GM18951 (cell line): ENCODE data around the gene CDC14B.

Experiments used
- POLR2A ChIP-seq: IDR thresholded peaks from 4 replicates; pipeline ENCODE4 v1.6.1; 2011; ENCODE audit warnings: mild to moderate bottlenecking; ENCODE audit not compliant: insufficient read length, insufficient read depth; ENCODE audit errors: extremely low read depth
- in situ Hi-C: fragments of 300-500 bp; cut with MboI; formaldehyde crosslinking; loops from one replicate; pipeline ENCODE4 v1.12.0; 2022; ENCODE audit warnings: low sequenced_read_pairs, mixed read lengths, inconsistent platforms; ENCODE audit not compliant: unreplicated experiment

The CDC14B gene

GRCh38 chr9:96492993-96493531 lies 126.6 kb downstream of the CDC14B start:
- in situ Hi-C loops: no loop called here
- TF ChIP-seq POLR2A: no peak

DNA sequence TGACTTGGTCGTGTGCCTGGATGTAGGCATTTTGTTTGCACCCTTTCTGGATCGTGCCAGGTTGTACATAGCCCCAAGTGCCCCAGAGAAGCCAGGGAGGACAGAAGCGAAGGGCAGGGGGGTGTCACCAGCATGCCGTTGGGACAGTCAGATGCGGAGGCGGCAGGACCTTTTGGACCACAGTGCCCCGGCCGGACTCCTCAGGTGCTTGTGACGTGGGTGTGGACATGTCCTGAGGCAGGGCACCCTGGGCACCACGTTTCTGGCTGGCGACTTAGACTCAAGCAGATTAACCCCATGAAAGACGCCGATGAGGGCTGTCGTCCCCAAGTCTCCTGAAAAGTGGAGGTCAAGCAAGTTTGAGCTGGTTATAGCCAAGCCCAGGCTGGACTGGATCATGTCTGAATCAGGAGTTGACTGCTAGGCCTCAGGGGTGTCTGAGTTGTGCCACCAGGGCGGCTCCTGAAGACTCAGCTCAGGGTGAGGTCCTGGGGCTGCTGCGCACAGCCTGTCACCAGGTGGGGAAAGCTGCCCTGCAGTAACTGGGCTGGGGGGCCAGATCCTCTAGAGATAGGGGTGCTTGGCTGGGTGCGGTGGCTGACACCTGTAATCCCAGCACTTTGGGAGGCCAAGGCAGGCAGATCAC lies 127.6 kb downstream of the CDC14B start:
- no peak for TF ChIP-seq POLR2A
- in situ Hi-C loops: no loop called here

- in situ Hi-C loops: no loop called here
These were observed 128.4 kb downstream of the CDC14B start for GRCh38 chr9:96491079-96491879.

DNA sequence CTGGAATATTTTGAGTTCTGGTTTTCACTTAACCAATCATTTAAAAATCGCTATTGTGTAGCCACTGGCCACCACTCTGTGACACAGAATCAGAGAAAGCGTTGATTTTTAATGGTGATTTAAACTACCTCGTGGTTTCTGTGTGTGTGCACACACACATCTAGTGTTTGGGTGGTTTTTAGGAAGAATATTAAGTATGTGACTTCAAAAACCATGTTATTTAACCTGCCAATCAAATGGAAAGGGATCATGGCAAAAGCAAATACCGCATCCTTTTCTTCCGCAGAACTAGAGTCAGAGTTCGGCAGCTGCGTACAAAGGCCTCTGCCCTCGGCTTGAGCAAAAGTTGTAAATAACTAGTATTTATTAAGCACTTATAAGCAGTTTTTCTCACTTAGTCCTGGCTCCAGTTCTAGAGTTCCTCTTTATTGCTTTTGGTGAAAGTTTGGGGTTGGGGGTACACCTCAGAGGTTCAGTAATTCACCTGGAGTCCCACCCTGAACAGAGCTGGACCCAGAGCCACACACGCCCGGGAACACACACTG lies 129.0 kb downstream of the CDC14B start:
- in situ Hi-C loops: no loop called here
- no peak for TF ChIP-seq POLR2A

More at GRCh38 chr9:96491079-96491879, 128.4 kb downstream of the CDC14B start:
- TF ChIP-seq POLR2A: no peak

- TF ChIP-seq POLR2A: no peak
- in situ Hi-C loops: no loop called here
These were observed 130.1 kb downstream of the CDC14B start for GRCh38 chr9:96489482-96489979.

GRCh38 chr9:96487949-96488348 lies 131.7 kb downstream of the CDC14B start:
- in situ Hi-C loops: no loop called here
- no peak for TF ChIP-seq POLR2A

GRCh38 chr9:96487029-96487396 lies 132.6 kb downstream of the CDC14B start:
- no peak for TF ChIP-seq POLR2A
- in situ Hi-C loops: no loop called here

- TF ChIP-seq POLR2A: no peak
- in situ Hi-C loops: no loop called here
These were observed 133.1 kb downstream of the CDC14B start for GRCh38 chr9:96486386-96487028.

- no peak for TF ChIP-seq POLR2A
- in situ Hi-C loops: no loop called here
These were observed 134.4 kb downstream of the CDC14B start for GRCh38 chr9:96485280-96485679.

DNA sequence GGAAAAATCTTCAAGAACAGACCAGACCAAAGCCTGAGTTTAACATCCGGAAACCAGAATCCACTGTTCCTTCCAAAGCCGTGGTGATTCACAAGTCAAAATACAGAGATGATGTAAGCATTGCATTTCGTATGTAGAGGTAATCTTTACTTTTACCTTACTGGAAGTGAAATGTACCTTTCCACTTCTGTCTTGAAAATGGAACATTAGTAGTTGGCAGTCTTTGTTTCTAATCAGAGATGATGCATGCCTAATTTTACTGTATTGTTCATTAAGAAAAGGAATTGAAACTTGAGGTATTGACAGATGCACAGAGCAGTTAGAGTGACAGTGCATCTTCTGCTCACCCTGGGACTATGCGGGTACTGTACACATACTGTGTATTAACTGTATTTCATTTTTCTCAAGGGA lies 135.1 kb downstream of the CDC14B start:
- no peak for TF ChIP-seq POLR2A
- in situ Hi-C loops: no loop called here

DNA sequence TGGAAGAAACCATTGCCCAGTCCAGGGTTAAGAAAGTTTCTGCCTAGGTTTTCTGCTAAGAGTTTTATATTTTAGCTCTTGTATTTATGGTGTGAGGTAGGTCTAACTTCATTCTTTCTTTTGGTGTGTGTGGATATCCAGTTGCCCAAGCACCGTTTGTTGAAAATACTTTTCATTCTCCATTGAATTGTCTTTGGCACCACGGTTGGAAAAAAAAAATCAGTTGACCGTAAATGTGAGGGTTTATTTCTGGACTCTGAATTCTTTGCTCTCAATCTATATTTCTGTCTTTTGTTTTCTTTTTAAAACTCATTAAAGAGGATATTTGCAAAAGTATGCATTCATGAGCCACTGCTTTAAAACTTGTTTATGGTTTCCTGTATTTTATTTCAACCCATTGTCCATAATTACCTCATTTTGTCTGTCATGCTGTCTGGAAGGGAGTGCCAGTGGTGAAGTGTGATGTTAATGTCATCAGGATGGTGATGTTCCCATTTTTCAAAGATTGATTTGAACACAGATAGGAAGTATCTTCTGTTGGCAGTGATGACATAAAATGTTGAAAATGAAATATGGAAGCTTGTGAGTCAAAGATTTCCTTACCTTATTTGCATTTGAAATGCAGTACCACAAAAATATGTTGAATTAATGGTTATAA lies 135.8 kb downstream of the CDC14B start:
- in situ Hi-C loops: no loop called here
- no peak for TF ChIP-seq POLR2A

DNA sequence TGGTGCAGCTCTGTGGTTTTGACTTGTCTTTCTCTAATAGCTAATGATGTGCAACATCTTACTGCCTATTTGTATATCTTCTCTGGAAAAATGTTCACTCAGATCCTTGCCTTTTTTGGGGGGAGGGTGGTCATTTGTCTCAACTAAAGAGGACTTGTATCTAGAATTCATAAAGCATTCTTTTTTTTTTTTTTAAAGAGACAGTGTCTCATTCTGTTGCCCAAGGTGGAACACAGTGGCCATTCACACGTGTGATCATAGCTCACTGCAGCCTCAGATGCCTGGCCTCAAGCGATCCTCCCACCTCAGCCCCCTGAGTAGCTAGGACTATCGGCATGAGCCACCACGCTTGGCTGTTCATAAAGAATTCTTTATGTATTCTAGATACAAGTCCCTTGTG lies 136.4 kb downstream of the CDC14B start:
- TF ChIP-seq POLR2A: no peak
- in situ Hi-C loops: no loop called here
